Choroid plexus epithelial cell (primary cell): ENCODE data around the gene TMEM170B.
A peak's percentile ranks its signal among the peaks of the same experiment; 100 is the strongest.

Experiments used
- DNase-seq: peaks from one replicate; pipeline ENCODE4 v3.0.0-alpha.2; 2010; ENCODE audit warnings: low read depth
- H3K4me3 ChIP-seq: 2 replicates; pipeline ENCODE4 v1.5.1; 2011; ENCODE audit warnings: low read depth, mild to moderate bottlenecking, control low read depth, low read length, moderate library complexity
- CTCF ChIP-seq: conservative IDR thresholded peaks from 2 replicates; pipeline ENCODE4 v1.5.1; 2011; ENCODE audit warnings: low read depth, mild to moderate bottlenecking, control low read depth, inconsistent platforms, low read length, moderate library complexity

Gene TMEM170B

GRCh38 chr6:11537229-11538051 lies at the start of gene TMEM170B:
TMEM170B (plus strand) TSS chr6:11537749; CDS start chr6:11538278, 529 bp downstream.
- peak; percentile 80 for DNase-seq
- H3K4me3 ChIP-seq: peak within 1 kb of the TSS; percentile 65
- TF ChIP-seq CTCF: no peak

- no peak overlapping the region for H3K4me3 ChIP-seq
- TF ChIP-seq CTCF: no peak
- DNase-seq: no peak
These were observed 46.6 kb upstream of the TMEM170B start for GRCh38 chr6:11490996-11491395.

GRCh38 chr6:11491596-11492463 lies 45.7 kb upstream of the TMEM170B start:
- DNase-seq: no peak
- no peak overlapping the region for H3K4me3 ChIP-seq
- TF ChIP-seq CTCF: no peak

DNA sequence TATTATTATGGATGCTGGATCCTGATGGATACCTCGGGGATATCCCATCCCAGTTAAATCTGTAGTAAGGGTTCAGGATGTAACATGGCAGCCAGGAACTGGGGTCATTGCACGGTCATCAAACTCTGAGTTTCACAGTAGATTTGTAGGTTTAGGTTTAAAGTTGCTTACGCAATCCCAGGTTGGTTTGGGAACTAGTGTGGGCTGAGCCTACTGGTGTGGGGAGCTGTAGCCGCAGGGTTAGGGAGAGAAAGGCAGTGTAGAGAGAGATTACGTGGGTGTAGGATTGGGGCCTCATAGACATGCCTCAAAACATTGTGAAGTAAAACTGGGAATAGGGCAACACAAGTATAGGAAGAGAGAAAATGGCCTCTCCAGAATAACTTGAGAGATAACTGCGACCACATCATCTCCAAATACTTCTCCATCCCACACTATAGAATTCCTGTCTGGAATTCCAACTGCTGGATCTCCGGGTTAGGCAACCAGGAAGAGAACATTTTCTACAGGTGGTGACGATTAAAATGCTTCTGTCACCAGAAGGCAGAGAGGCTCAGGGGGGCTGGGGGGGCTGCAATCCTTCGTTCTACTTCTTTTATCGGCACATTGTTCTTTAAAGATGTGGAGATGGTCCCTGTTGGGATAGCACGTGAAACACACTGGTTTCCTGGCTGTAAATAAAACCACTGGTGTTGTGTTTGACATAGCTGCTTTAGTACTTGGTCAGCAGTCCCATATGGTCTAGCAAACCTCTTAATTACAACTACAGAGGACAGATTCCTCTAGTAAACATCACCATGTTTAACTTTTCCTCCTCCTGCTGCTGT lies 44.9 kb upstream of the TMEM170B start:
- TF ChIP-seq CTCF: no peak
- no peak overlapping the region for H3K4me3 ChIP-seq
- DNase-seq: peak; percentile 36

DNA sequence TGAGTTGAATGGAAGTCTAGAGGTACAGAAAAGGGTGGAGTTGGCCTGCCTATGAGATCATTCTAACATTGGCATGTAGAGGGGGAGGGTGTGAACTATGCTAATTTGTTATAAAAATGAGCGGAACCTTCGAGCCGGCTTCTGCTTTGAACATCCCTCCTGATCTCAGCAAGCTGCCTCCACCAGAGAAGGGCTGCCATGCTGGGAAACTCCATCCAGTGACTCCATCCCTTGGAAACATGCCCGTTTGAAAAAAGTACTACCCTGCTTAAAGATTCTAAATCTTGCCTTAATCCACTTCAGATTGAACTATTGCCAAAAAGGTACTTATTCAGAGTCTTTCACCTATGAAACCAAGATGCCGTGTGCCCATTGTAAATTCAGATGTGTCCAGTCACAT lies 43.6 kb upstream of the TMEM170B start:
- TF ChIP-seq CTCF: no peak
- no peak for DNase-seq

GRCh38 chr6:11494786-11495564 lies 42.6 kb upstream of the TMEM170B start:
- no peak for TF ChIP-seq CTCF
- H3K4me3 ChIP-seq: no peak overlapping the region
- DNase-seq: no peak

More for the DNA sequence above, 43.6 kb upstream of the TMEM170B start:
- H3K4me3 ChIP-seq: no peak overlapping the region
